Measurements from ENCODE around the gene ASMTL.

The ASMTL gene

GRCh38 chrX:1477229-1477628, 24.5 kb upstream of the ASMTL start (continued):
- TF ChIP-seq CREB5 (CRISPR knock-in tag; IDR thresholded peaks at IDR 0.05; ENCODE audit: low read depth) = no peak
- no peak for TF ChIP-seq PATZ1 (CRISPR knock-in tag; IDR thresholded peaks at IDR 0.05; ENCODE audit: borderline replicate concordance)
- no peak for TF ChIP-seq ZFP30 (CRISPR knock-in tag; IDR thresholded peaks at IDR 0.05)
- no peak for TF ChIP-seq OSR1 (CRISPR knock-in tag; IDR thresholded peaks at IDR 0.05)
- no peak for TF ChIP-seq RARB (CRISPR knock-in tag; IDR thresholded peaks at IDR 0.05)
- TF ChIP-seq CSDC2 (CRISPR knock-in tag; IDR thresholded peaks at IDR 0.05) = no peak
- no peak for TF ChIP-seq ZNF70 (CRISPR knock-in tag; IDR thresholded peaks at IDR 0.05)
- no peak for TF ChIP-seq PPARA (CRISPR knock-in tag; IDR thresholded peaks at IDR 0.05; ENCODE audit: borderline replicate concordance)

- TF ChIP-seq TOX (CRISPR knock-in tag; IDR thresholded peaks at IDR 0.05; ENCODE audit: borderline replicate concordance) (no peak), RARB (CRISPR knock-in tag; IDR thresholded peaks at IDR 0.05) (no peak), ESRRG (CRISPR knock-in tag; IDR thresholded peaks at IDR 0.05) (no peak), SNAI2 (CRISPR knock-in tag; IDR thresholded peaks at IDR 0.05) (no peak), ZC3H10 (CRISPR knock-in tag; IDR thresholded peaks at IDR 0.05) (no peak), CSDC2 (CRISPR knock-in tag; IDR thresholded peaks at IDR 0.05) (no peak), ISL1 (CRISPR knock-in tag; IDR thresholded peaks at IDR 0.05) (no peak), PPARA (CRISPR knock-in tag; IDR thresholded peaks at IDR 0.05; ENCODE audit: borderline replicate concordance) (no peak), TCF4 (CRISPR knock-in tag; IDR thresholded peaks at IDR 0.05; ENCODE audit: borderline replicate concordance) (no peak), GLIS3 (CRISPR knock-in tag; IDR thresholded peaks at IDR 0.05) (no peak), CSRNP3 (CRISPR knock-in tag; IDR thresholded peaks at IDR 0.05) (no peak), CREB5 (CRISPR knock-in tag; IDR thresholded peaks at IDR 0.05; ENCODE audit: low read depth) (no peak), ZNF565 (CRISPR knock-in tag; conservative IDR thresholded peaks at IDR 0.05; ENCODE audit: low read depth) (no peak), ZFP30 (CRISPR knock-in tag; IDR thresholded peaks at IDR 0.05) (no peak), TSHZ2 (CRISPR knock-in tag; IDR thresholded peaks at IDR 0.05) (no peak), ARNTL (CRISPR knock-in tag; IDR thresholded peaks at IDR 0.05; ENCODE audit: borderline replicate concordance, low read depth) (no peak), ZNF70 (CRISPR knock-in tag; IDR thresholded peaks at IDR 0.05) (no peak)
- no peak for ATAC-seq
These were observed 24.0 kb upstream of the ASMTL start for GRCh38 chrX:1476682-1477081.

- ATAC-seq = no peak
- TF ChIP-seq ESRRG (CRISPR knock-in tag; IDR thresholded peaks at IDR 0.05) (no peak), POU6F1 (CRISPR knock-in tag; IDR thresholded peaks at IDR 0.05; ENCODE audit: borderline replicate concordance, low read depth) (no peak)
These were observed 23.2 kb upstream of the ASMTL start for GRCh38 chrX:1475881-1476280.
